ENCODE measurements around the gene CES1.
"Not testable (repeated sequence)": the region's sequence is repeated elsewhere in the genome, so short reads cannot be mapped to it uniquely, and the experiment has no call there.

The CES1 gene

DNA sequence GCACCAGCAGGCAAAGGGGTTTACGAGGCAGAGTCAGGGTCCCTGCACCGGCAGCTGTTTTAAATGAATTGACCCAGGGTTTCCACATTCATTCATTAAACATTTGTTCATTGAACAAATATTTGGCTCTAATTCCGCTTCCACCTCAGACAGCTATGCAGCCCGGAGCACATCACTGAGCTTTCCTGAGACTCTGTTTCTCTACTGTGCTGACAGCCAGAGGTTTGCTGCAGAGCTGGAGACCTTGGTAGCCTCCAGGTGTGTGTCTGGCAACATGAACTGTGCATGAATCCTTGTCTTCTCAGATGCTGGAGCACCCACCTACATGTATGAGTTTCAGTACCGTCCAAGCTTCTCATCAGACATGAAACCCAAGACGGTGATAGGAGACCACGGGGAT is 42.7 kb downstream of the CES1 start:
- DNase-seq = not testable (repeated sequence)

- not testable (repeated sequence) for DNase-seq
Observed at GRCh38 chr16:55782793-55783091, 50.2 kb downstream of the CES1 start.

- DNase-seq = peak in 2 of 4 experiments; percentile 17 to 45
Observed at GRCh38 chr16:55782091-55782792, 50.7 kb downstream of the CES1 start.

DNA sequence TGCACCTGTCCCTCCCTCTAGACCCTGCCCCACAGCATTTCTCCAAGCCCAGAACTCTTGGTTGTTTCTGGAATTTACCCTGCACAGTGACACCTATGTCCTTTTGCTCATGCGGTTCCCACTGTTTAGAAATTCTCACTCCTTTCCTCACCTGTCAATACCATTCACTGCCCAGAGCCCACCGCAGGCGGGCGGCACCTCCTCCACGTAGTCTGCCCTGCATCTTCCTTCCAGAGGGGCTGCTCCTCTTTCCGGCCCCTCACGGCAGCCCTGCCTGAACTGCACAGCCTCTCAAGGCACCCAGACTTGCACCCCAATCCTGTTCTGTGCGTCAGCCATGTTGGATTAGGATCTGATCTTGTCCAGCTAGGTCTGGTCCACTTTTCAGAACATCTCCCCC is 51.4 kb downstream of the CES1 start:
- DNase-seq = not testable (repeated sequence)

DNA sequence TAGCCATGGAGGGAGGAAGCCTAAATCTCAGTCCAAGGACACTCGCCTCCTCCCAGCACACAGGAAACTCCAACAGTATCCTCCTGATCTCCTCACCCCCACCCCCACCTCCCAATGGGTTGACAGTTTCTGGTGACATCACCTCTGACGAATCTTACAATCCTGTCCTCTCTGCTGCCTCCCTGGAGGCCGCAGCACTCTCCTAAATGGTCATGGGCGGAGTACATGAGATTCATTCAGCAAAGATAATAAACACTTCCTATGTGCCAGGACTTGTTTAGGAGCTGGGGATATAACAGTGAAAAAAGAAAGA is 52.8 kb downstream of the CES1 start:
- not testable (repeated sequence) for DNase-seq

- no peak for DNase-seq
Observed at GRCh38 chr16:55779402-55780094, 53.3 kb downstream of the CES1 start.

- DNase-seq = peak in 2 of 4 experiments; percentile 2 to 16
Observed at GRCh38 chr16:55778757-55779156, 54.1 kb downstream of the CES1 start.

- DNase-seq = no peak
Observed at GRCh38 chr16:55775857-55776256, 57.0 kb downstream of the CES1 start.

GRCh38 chr16:55773859-55774549 is 58.9 kb downstream of the CES1 start:
- no peak for DNase-seq

DNA sequence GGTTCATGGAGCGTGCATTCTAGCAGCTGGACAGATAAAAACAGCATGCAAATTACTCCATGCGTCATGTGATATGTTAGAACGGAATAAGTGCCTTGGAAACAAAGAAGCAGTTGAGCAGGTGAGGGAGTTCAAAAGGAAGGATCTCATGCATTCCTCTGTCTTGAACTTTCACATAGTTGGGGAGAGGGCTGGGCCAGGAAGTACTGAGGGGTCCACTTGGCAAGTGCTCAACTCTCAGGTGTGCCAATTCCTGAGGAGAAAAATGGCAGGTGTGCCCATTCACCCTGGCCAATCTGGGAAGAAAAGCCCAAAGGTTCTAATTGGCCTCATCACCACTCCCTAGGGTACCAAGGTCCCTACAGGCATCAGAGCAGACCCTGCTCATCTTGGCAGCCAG is 67.7 kb downstream of the CES1 start:
- no peak for DNase-seq

- DNase-seq = no peak
Observed at GRCh38 chr16:55760310-55761001, 72.4 kb downstream of the CES1 start.

- not testable (repeated sequence) for DNase-seq
Observed at GRCh38 chr16:55759965-55760309, 73.0 kb downstream of the CES1 start.

DNA sequence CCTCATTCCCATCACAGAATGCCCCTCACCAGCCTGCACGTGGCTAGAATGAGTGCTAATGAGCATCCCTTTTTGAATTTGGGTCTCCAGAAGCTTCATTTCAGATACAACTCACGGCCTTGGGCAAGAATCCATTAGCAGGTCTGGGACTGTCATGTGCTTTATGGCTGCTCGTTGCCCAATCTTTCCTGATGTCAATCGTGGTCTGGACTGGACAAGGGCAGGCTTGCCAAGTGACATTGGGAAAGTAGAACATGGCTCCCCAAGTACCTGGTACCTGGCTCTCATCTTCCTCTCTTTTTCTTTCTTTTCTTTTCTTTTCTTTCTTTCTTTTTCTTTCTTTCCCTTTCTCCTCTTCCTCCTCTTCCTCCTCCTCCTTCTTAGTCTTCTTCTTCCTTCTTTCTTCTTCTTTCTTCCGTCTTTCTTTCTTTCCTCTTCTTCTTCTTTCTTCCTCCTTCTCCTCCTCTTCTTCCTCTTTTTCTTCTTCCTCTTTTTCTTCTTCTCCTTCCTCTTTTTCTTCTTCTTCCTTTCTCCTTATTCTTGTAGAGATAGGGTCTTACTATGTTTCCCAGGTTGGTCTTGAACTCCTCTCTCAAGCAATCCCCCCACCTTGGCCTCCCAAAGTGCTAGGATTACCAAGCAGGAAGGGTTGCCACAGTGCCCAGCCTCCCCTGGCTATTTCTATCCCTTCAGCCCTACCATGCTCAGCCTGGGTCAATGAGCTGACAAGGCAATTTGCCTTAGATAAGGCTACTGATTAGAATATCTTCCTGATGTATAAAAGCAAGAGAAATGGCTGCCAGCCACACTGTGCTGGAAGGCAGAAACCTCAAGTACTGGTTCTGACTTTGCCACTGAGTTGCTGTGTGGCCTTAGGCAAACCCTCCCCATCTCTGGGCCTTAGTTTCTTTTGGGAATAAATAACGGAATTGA is 75.0 kb downstream of the CES1 start:
- DNase-seq = not testable (repeated sequence)

GRCh38 chr16:55756963-55757362 is 75.9 kb downstream of the CES1 start:
- DNase-seq = peak in 2 of 4 experiments; percentile 10 to 34

- DNase-seq = peak; percentile 46 to 78 (median 62)
Observed at GRCh38 chr16:55754056-55754455, 78.8 kb downstream of the CES1 start.

- peak in 3 of 4 experiments; percentile 22 to 52 (median 51) for DNase-seq
Observed at GRCh38 chr16:55753145-55753631, 79.7 kb downstream of the CES1 start.

All from suppressor macrophage (primary cell).